T-cell (primary cell): ENCODE data around the gene MOK. TPM values are rescaled to one million over a fixed set of nuclear protein-coding genes. Genes with fewer than 3 reads are reported as not detected.

Experiments used
- ATAC-seq, 4 experiments: fragments of 200-7000 bp in 3 of 4; fragments of 150-1000 bp in 1 of 4; cut with Tn5 transposase; replicated peaks in 1 of 4; 1 replicate in 3 of 4; 2 replicates in 1 of 4; pipeline ENCODE4 v1.10.0; 2021; ENCODE audit warnings: moderate library complexity in 3 of 4, mild to moderate bottlenecking in 2 of 4, moderate number of reproducible peaks in 1 of 4
- CTCF ChIA-PET, 2 donors: fragments of 300-600 bp; sonication (Branson Sonifier 250); formaldehyde crosslinking; loops; one replicate each; lab custom pipeline; 2022; ENCODE audit warnings: antibody characterized with exemption in 2 of 2; lab: Charles Lee
- POLR2A ChIA-PET, 2 donors: fragments of 300-600 bp; sonication (Branson Sonifier 250); formaldehyde crosslinking; loops; one replicate each; lab custom pipeline; 2022; ENCODE audit warnings: antibody characterized with exemption in 2 of 2; lab: Charles Lee
- DNase-seq, 35 experiments: peaks; one replicate each; pipeline versions ENCODE4 v3.0.0 to v3.0.0-alpha.2; 2013 to 2023
- H3K27ac ChIP-seq: one replicate; pipeline ENCODE4 v1.5.1; 2013; ENCODE audit warnings: low read length
- H3K27me3 ChIP-seq, 2 experiments: replicated peaks in 1 of 2; 1 replicate in 1 of 2; 2 replicates in 1 of 2; pipeline versions ENCODE4 v1.6.1 to v1.7.0; 2013; ENCODE audit warnings: low read length in 1 of 2, mixed read lengths in 1 of 2; ENCODE audit not compliant: control insufficient read depth in 2 of 2, insufficient read depth in 2 of 2; ENCODE audit errors: extremely low read depth in 1 of 2
- H3K36me3 ChIP-seq, 2 donors: 1 replicate in 1 of 2; 2 replicates in 1 of 2; pipeline versions ENCODE4 v1.6.1 to v1.7.0; 2013; ENCODE audit warnings: low read length in 1 of 2; ENCODE audit not compliant: control insufficient read depth in 2 of 2, insufficient read depth in 1 of 2; ENCODE audit errors: extremely low read depth in 1 of 2
- H3K4me1 ChIP-seq, 2 experiments: 1 replicate in 1 of 2; 2 replicates in 1 of 2; pipeline versions ENCODE4 v1.6.1 to v1.7.0; 2013; ENCODE audit warnings: low read length in 2 of 2, mixed read lengths in 1 of 2; ENCODE audit not compliant: insufficient read depth in 2 of 2, control insufficient read depth in 1 of 2; ENCODE audit errors: extremely low read depth in 1 of 2
- H3K4me3 ChIP-seq, 2 donors: 1 replicate in 1 of 2; 2 replicates in 1 of 2; pipeline versions ENCODE4 v1.5.1 to v1.7.0; 2013; ENCODE audit warnings: mild to moderate bottlenecking in 2 of 2, low read length in 1 of 2, moderate library complexity in 1 of 2; ENCODE audit not compliant: control insufficient read depth in 1 of 2; ENCODE audit errors: extremely low read depth in 1 of 2
- H3K9me3 ChIP-seq: 2 replicates; pipeline ENCODE4 v1.7.0; 2013
- H3K27ac Mint-ChIP-seq, 2 donors: one replicate each; pipeline ENCODE4 v1.8.0; 2020 to 2021; ENCODE audit warnings: mild to moderate bottlenecking in 2 of 2, mixed read lengths in 2 of 2
- H3K27me3 Mint-ChIP-seq, 2 donors: one replicate each; pipeline ENCODE4 v1.8.0; 2021 to 2022; ENCODE audit warnings: mixed read lengths in 2 of 2
- H3K36me3 Mint-ChIP-seq: one replicate; pipeline ENCODE4 v1.8.0; 2021; ENCODE audit warnings: mixed read lengths
- H3K4me1 Mint-ChIP-seq, 3 donors: one replicate each; pipeline ENCODE4 v1.8.0; 2020 to 2022; ENCODE audit warnings: mixed read lengths in 3 of 3, mild to moderate bottlenecking in 1 of 3
- H3K4me3 Mint-ChIP-seq, 3 donors: one replicate each; pipeline ENCODE4 v1.8.0; 2020 to 2022; ENCODE audit warnings: mild to moderate bottlenecking in 3 of 3, mixed read lengths in 3 of 3, moderate library complexity in 3 of 3
- H3K9me3 Mint-ChIP-seq, 3 donors: one replicate each; pipeline ENCODE4 v1.8.0; 2020 to 2022; ENCODE audit warnings: mixed read lengths in 3 of 3
- WGBS: methylation state at CpG from one replicate; pipeline ENCODE4 v1.1.5; 2013; ENCODE audit warnings: missing lambda C conversion rate; ENCODE audit not compliant: insufficient coverage; 5-methylcytosine and 5-hydroxymethylcytosine counted together
- total RNA-seq, 35 experiments: library from RNA in 6 of 35; stranded (reverse) in 6 of 35; fragments of 120-200 nt in 1 of 35; gene quantifications; one replicate each; pipeline versions ENCODE4 v1.2.1 to v1.2.4 and lab custom pipeline; 2013 to 2026

MOK gene
- total RNA-seq, 5 donors from 2014 or later (not counting 1 experiment from before 2014, with no cell fraction given), result 0.77 to 4.1 (median 1.9) TPM

DNA sequence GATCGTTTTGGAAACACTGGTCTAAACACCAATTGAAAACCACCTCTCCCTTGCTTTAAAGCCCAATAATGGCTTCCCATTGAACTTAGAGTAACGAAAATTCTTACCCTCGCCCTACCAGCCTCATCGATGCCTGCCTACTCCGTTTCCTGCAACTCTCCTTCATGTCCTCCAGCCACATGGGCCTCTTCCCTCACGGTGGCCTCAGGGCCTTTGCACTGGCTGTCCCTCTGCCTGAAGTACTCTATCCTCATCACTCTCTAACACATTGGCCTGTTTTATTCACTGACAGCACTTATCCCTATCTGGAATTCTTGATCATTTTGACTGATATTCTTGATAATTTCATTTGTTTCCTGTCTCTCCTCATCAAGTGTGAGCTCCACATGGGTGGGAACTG lies 46.8 kb downstream of the MOK start:
- Histone ChIP-seq H3K27me3 (peaks cover 0 to 7% of the 10 kb centered on the region in 2 experiments), H3K36me3 (no peaks in the 10 kb centered on the region), H3K4me3 (no peak overlapping the region), H3K4me1 (no peaks in the 10 kb centered on the region), H3K9me3 (no peaks in the 10 kb centered on the region), H3K27ac (no peak overlapping the region)
- WGBS, result 84% methylated on average over 6 of the region's 6 CpGs
- ATAC-seq (no peak), DNase-seq (no peak)
- Mint-ChIP-seq H3K4me3 (no peak overlapping the region), H3K27ac (no peak overlapping the region), H3K4me1 (no peaks in the 10 kb centered on the region), H3K27me3 (no peaks in the 10 kb centered on the region), H3K36me3 (no peaks in the 10 kb centered on the region), H3K9me3 (no peaks in the 10 kb centered on the region)
- ChIA-PET CTCF (no interaction called here), POLR2A (interaction anchor here in 1 of 2 donors (0.7 kb wide), 1 partner anchor 424 kb away, joined by 4 read pairs; no protein-coding TSS in a partner anchor)

DNA sequence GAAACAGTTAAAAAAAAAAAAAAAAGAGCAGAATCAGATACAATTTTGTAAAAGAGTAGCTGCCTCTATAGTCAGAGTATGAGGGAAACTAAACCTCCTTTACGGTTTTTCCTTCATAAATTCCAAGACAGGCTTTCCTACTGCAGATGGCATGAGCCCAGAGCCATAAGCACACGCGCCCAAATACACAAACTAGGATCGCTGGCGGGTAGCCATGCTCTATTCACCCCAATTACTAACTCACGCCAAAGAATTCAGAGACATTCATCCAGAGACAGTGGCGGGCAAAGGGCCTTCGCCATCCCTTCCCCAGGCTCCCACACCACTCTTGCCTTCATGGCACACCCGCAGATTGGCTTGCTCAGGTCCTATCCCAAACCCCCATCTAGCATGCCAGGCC lies 48.2 kb downstream of the MOK start:
- Mint-ChIP-seq H3K9me3 (no peaks in the 10 kb centered on the region), H3K36me3 (no peaks in the 10 kb centered on the region), H3K4me3 (no peak overlapping the region), H3K27ac (no peak overlapping the region), H3K27me3 (no peaks in the 10 kb centered on the region), H3K4me1 (no peaks in the 10 kb centered on the region)
- ChIA-PET POLR2A (no interaction called here), CTCF (no interaction called here)
- DNase-seq (no peak), ATAC-seq (no peak)
- WGBS, result 93% methylated on average over 8 of the region's 9 CpGs
- Histone ChIP-seq H3K27ac (no peak overlapping the region), H3K9me3 (no peaks in the 10 kb centered on the region), H3K27me3 (peaks cover 0 to 8% of the 10 kb centered on the region in 2 experiments), H3K36me3 (no peaks in the 10 kb centered on the region), H3K4me3 (no peak overlapping the region), H3K4me1 (no peaks in the 10 kb centered on the region)

DNA sequence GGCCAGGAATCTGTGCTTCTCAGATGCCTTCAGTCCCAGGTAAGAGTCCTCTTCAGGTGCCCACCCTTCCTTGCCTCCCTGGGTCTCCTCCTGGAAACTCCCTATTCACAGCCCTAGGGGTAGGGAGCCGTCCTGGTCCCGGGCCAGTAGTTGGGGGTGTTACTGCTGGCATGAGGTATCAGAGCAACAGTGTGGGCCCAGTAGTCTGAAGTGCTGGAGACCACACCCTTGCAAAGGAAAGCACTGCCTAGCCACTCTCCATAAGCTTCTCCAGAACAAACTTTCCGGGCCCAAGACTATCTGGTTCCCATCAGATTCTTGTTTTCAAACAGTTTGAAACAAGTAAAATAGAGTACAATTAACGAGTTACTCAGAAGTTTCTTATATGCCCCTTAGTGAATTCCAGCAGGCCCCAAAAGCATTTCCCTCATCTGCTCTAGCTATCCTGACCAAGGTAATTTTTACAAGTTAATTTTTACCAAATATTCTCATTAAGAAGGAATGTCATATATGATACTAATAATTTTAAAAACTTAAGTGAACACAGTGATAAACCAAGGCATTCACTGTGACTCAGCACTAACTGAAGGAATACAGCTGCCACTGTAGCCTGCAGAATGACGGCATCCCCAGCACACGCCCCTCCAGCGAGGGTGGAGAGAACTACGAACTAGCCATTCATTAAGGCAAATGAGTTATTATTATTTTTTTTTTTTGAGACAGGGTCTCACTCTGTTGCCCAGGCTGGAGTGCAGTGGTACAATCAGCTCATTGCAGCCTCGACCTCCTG lies 49.4 kb downstream of the MOK start:
- Histone ChIP-seq H3K27ac (no peak overlapping the region), H3K36me3 (no peaks in the 10 kb centered on the region), H3K4me3 (no peak overlapping the region), H3K4me1 (no peaks in the 10 kb centered on the region), H3K27me3 (peaks cover 0 to 8% of the 10 kb centered on the region in 2 experiments), H3K9me3 (no peaks in the 10 kb centered on the region)
- Mint-ChIP-seq H3K36me3 (no peaks in the 10 kb centered on the region), H3K27me3 (no peaks in the 10 kb centered on the region), H3K4me3 (no peak overlapping the region), H3K9me3 (no peaks in the 10 kb centered on the region), H3K4me1 (no peaks in the 10 kb centered on the region), H3K27ac (no peak overlapping the region)
- ATAC-seq, result no peak
- ChIA-PET CTCF (interaction anchor here (0.6 kb wide), 2 partner anchors 31 to 68 kb away, joined by 3 read pairs; no protein-coding TSS in a partner anchor), POLR2A (no interaction called here)
- WGBS, result 83% methylated on average over 3 of the region's 9 CpGs
- no peak for DNase-seq

DNA sequence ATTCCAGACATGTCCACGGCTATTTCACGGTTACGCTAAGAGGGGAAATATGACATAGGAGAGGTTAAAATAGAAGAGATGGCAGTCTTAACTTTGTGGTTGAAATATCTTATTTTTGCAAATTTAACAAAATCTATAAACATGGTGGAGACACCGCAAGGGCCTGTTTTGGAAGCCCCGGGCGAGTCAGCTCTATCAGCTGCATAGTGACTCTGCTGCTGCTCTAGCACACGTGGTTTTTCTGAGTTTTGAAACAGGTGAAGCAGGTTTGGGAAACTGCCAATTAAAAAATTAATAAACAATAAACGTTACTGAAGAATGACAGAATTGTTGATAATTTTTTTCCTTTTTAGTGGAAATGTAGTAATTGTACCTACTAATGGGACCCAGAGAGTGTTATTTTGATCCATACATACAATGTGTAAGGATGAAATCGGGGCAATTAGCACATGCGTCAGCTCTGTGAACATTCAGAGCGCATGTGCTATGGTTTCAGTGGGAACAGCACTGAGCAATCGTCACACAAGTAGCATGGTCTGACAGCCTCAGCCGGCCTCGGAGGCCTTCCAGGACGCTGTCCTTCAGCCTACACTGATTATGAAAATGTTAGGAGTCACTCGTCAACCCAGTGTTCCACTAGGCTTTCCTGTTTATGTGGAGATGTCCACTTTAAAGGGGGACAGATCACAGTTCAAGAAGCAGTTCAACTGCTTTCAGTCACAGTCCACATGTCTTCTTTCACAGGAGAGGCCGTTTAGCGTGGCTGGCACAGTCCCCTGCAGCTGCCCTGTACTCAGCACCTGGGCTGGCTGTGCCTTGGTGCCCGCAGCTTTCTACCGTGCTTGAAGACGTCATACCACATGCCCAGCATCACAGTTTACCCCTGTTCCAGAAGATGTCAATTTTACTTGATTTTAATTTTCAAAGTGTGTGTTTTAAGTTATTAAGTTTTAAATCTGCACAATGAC lies 51.8 kb downstream of the MOK start:
- Mint-ChIP-seq H3K27me3 (no peaks in the 10 kb centered on the region), H3K4me3 (no peak overlapping the region), H3K27ac (no peak overlapping the region), H3K36me3 (no peaks in the 10 kb centered on the region), H3K4me1 (no peaks in the 10 kb centered on the region), H3K9me3 (no peaks in the 10 kb centered on the region)
- Histone ChIP-seq H3K4me1 (no peaks in the 10 kb centered on the region), H3K36me3 (no peaks in the 10 kb centered on the region), H3K4me3 (no peak overlapping the region), H3K27me3 (peaks cover 0 to 8% of the 10 kb centered on the region in 2 experiments), H3K9me3 (no peaks in the 10 kb centered on the region), H3K27ac (no peak overlapping the region)
- 81% methylated on average over 9 of the region's 21 CpGs for WGBS
- ATAC-seq, result no peak
- CTCF ChIA-PET, result no interaction called here
- no peak for DNase-seq
- POLR2A ChIA-PET, result no interaction called here

DNA sequence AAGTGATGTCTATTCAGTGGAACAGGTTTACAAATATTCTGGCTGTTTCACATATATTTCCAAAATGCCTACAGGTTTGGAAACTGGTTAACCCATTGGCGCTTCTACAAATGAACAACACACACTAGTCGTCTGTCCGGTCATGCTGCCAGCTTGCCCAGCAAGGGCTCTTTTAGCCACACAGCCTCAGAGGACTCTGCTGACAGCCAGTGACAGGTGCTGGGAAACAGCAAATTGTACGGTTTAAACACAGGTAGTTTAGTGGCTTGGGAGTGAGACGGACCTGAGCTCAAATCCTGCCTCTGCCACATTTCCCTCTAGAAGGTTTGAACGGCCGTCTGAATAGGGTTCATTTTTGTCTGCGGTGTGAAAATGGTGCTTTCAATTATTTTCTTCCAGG lies 53.8 kb downstream of the MOK start:
- DNase-seq, result no peak
- H3K36me3 Mint-ChIP-seq, result no peaks in the 10 kb centered on the region
- no peaks in the 10 kb centered on the region for H3K27me3 Mint-ChIP-seq

DNA sequence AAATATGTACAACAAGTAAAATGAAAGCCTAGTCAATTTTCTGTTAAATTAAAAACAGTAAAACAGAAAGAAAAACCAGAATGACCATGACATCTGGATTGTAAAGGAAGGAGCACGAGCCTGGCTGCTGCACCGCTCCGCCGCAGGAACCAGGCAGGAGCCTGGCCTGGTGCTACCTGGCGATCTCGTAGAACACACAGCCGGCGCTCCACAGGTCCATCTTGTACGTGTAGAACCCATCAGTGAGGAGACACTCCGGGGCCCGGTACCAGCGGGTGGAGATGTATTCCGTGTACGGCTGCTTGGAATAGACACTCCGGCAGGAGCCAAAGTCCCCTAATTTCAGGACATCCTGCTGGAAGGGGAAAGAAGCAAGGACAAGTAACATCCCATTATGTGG lies 54.3 kb downstream of the MOK start:
- POLR2A ChIA-PET, result no interaction called here
- CTCF ChIA-PET, result interaction anchor here in 1 of 2 donors (0.6 kb wide), 1 partner anchor 11 kb away, joined by 4 read pairs; no protein-coding TSS in a partner anchor
- DNase-seq (no peak), ATAC-seq (no peak)
- Mint-ChIP-seq H3K27me3 (no peaks in the 10 kb centered on the region), H3K27ac (no peak overlapping the region), H3K9me3 (no peaks in the 10 kb centered on the region), H3K4me3 (no peak overlapping the region), H3K4me1 (no peaks in the 10 kb centered on the region), H3K36me3 (no peaks in the 10 kb centered on the region)
- H3K36me3 ChIP-seq, result no peaks in the 10 kb centered on the region
- H3K9me3 ChIP-seq, result no peaks in the 10 kb centered on the region
- H3K4me3 ChIP-seq, result no peak overlapping the region
- WGBS, result 94% methylated on average over 12 of the region's 15 CpGs
- H3K27ac ChIP-seq, result no peak overlapping the region
- H3K4me1 ChIP-seq, result no peaks in the 10 kb centered on the region
- H3K27me3 ChIP-seq, result peaks cover 0 to 3% of the 10 kb centered on the region in 2 experiments

More for the DNA sequence above, 53.8 kb downstream of the MOK start:
- no peaks in the 10 kb centered on the region for H3K9me3 Mint-ChIP-seq
- Histone ChIP-seq H3K4me1 (no peaks in the 10 kb centered on the region), H3K27ac (no peak overlapping the region), H3K27me3 (peaks cover 0 to 3% of the 10 kb centered on the region in 2 experiments), H3K9me3 (no peaks in the 10 kb centered on the region), H3K4me3 (no peak overlapping the region), H3K36me3 (no peaks in the 10 kb centered on the region)
- no peaks in the 10 kb centered on the region for H3K4me1 Mint-ChIP-seq
- 100% methylated on average over 2 of the region's 8 CpGs for WGBS
- no peak overlapping the region for H3K27ac Mint-ChIP-seq
- no peak for ATAC-seq
- no peak overlapping the region for H3K4me3 Mint-ChIP-seq
- CTCF ChIA-PET, result interaction anchor here in 1 of 2 donors (0.6 kb wide), 1 partner anchor 10 kb away, joined by 4 read pairs; no protein-coding TSS in a partner anchor
- POLR2A ChIA-PET, result no interaction called here
